Measurements from ENCODE around the gene EPHA7.

- TF ChIP-seq CTCF (IDR thresholded peaks at IDR 0.05), result no peak
- TF ChIP-seq HDAC2 (IDR thresholded peaks at IDR 0.05), result no peak
- TF ChIP-seq MAX (IDR thresholded peaks at IDR 0.05), result no peak
- TF ChIP-seq JUNB (IDR thresholded peaks at IDR 0.05), result no peak
- no peak for TF ChIP-seq CHD2 (IDR thresholded peaks at IDR 0.05; ENCODE audit: low read length, partially characterized antibody)
Observed at GRCh38 chr6:93337772-93338394, 81.5 kb downstream of the EPHA7 start.
